C4-2B (cell line): Measurements from ENCODE around the gene OSBPL6.

Experiments used
- ZFX ChIP-seq: fragments of 450-650 bp; IDR thresholded peaks from 2 replicates; pipeline ENCODE4 v1.6.1; 2017
- TF ChIP-seq, protein P1 (sequence below): fragments of 450-650 bp; conservative IDR thresholded peaks from 2 replicates; pipeline ENCODE4 v1.5.1; 2017; ENCODE audit warnings: mild to moderate bottlenecking

DNA sequence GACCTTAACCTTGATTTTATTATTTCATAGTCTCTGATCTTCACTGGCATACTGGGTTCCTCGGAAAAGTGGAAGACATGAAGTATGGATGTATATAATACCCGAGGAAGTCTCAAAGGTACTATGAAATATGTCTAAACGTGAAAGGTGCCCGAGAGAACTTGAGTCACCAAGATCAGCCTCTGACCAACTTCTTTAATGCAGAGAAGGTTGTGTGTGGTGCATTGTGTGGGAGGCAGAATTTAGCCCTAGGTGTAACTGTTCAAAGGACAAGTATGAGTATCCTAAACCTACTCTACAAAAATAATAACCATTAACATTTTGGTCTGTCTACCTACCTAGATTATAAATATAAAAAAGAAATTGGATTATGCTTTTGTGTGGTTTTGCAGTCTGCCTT, 36.1 kb downstream of the OSBPL6 start:
- TF ChIP-seq, protein P1, sequence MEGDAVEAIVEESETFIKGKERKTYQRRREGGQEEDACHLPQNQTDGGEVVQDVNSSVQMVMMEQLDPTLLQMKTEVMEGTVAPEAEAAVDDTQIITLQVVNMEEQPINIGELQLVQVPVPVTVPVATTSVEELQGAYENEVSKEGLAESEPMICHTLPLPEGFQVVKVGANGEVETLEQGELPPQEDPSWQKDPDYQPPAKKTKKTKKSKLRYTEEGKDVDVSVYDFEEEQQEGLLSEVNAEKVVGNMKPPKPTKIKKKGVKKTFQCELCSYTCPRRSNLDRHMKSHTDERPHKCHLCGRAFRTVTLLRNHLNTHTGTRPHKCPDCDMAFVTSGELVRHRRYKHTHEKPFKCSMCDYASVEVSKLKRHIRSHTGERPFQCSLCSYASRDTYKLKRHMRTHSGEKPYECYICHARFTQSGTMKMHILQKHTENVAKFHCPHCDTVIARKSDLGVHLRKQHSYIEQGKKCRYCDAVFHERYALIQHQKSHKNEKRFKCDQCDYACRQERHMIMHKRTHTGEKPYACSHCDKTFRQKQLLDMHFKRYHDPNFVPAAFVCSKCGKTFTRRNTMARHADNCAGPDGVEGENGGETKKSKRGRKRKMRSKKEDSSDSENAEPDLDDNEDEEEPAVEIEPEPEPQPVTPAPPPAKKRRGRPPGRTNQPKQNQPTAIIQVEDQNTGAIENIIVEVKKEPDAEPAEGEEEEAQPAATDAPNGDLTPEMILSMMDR: no peak
- no peak for TF ChIP-seq ZFX
